Chondrocyte (in vitro differentiated cells): ENCODE results near the gene ANXA9. TPM values are rescaled to one million over a fixed set of nuclear protein-coding genes. Genes with fewer than 3 reads are reported as not detected.

ENCODE experiments used
- DNase-seq: peaks from one replicate; pipeline ENCODE4 v3.0.0; 2021; ENCODE audit warnings: mixed read lengths, low spot score
- H3K27ac Mint-ChIP-seq: one replicate; pipeline ENCODE4 v1.8.0; 2021; ENCODE audit warnings: mild to moderate bottlenecking, moderate library complexity, mixed read lengths; ENCODE audit not compliant: unreplicated experiment
- H3K27me3 Mint-ChIP-seq: 2 replicates; pipeline ENCODE4 v1.8.0; 2021; ENCODE audit warnings: low read depth, mixed read lengths
- H3K36me3 Mint-ChIP-seq: 2 replicates; pipeline ENCODE4 v1.8.0; 2021; ENCODE audit warnings: low read depth, mixed read lengths
- H3K4me1 Mint-ChIP-seq: 2 replicates; pipeline ENCODE4 v1.8.0; 2021; ENCODE audit warnings: low read depth, mild to moderate bottlenecking, mixed read lengths
- H3K4me3 Mint-ChIP-seq: one replicate; pipeline ENCODE4 v1.8.0; 2021; ENCODE audit warnings: mild to moderate bottlenecking, moderate library complexity, mixed read lengths; ENCODE audit not compliant: unreplicated experiment
- H3K9me3 Mint-ChIP-seq: 2 replicates; pipeline ENCODE4 v1.8.0; 2021; ENCODE audit warnings: low read depth, mixed read lengths
- total RNA-seq: library from RNA; stranded (reverse); gene quantifications from 3 replicates; pipeline ENCODE4 v1.2.1, GENCODE V29; 2021
- TF ChIP-seq, protein P1 (sequence below): fragments of 200-600 bp; sonication (generic); IDR thresholded peaks from 2 replicates; pipeline ENCODE4 v1.5.0; 2021; ENCODE audit warnings: antibody characterized with exemption, mild to moderate bottlenecking, moderate library complexity

Gene ANXA9
- total RNA-seq, 1 donor from 2014 or later, result not detected

DNA sequence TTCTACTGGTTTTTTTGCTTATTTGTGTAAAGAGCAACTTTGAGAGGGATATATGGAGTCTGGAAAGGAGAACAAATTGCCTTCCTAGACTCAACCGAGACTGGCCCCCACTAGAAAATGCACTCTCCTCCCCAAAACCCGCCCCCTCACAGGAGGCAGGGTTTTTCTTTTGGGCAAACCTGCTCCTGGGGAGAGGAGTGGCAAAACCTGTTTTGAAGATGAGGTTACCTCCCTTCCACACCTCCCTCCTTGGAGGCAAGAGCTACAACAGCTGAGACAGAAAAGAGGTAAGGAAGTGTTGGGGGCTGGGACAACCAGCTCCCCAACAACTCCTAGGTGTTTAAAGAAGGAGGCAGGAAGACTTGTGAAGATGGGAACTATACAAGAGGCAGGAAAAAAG is 54.3 kb downstream of the ANXA9 start, which contains the start of gene BNIPL:
TSS of gene BNIPL (plus strand) at position 231 of the 400 bp plus-strand sequence. CDS start at position 371, 140 bp downstream.
- Mint-ChIP-seq H3K4me3 (no peak within 1 kb of the TSS), H3K4me1 (no peaks in the 10 kb centered on the region), H3K9me3 (no peaks in the 10 kb centered on the region), H3K27me3 (no peaks in the 10 kb centered on the region), H3K27ac (peak within 1 kb of the TSS; percentile 36), H3K36me3 (peaks cover 18% of the 10 kb centered on the region)
- TF ChIP-seq, protein P1, sequence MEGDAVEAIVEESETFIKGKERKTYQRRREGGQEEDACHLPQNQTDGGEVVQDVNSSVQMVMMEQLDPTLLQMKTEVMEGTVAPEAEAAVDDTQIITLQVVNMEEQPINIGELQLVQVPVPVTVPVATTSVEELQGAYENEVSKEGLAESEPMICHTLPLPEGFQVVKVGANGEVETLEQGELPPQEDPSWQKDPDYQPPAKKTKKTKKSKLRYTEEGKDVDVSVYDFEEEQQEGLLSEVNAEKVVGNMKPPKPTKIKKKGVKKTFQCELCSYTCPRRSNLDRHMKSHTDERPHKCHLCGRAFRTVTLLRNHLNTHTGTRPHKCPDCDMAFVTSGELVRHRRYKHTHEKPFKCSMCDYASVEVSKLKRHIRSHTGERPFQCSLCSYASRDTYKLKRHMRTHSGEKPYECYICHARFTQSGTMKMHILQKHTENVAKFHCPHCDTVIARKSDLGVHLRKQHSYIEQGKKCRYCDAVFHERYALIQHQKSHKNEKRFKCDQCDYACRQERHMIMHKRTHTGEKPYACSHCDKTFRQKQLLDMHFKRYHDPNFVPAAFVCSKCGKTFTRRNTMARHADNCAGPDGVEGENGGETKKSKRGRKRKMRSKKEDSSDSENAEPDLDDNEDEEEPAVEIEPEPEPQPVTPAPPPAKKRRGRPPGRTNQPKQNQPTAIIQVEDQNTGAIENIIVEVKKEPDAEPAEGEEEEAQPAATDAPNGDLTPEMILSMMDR, result no peak
- DNase-seq, result no peak

DNA sequence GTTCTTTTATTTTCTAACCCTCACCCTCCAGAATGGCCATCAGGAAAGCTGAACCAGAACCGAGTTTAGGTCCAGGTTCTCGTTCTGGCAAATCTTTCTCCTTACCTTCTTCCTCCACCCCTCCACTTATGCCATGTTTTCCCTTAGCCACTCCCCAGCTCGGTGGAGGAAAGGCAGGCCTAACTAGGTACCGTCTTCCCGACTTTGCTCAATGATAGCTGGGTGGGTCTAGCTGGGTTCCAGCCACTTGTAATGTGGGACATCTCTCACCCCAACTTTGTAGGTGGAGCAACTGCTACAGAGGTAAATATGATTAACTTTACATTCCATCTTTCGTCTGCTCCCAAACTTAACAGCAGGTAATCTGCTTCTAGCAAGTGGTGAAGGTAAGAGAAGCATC is 54.9 kb downstream of the ANXA9 start:
- peaks cover 18% of the 10 kb centered on the region for H3K36me3 Mint-ChIP-seq
- TF ChIP-seq, protein P1, result no peak
- H3K27ac Mint-ChIP-seq, result no peak overlapping the region
- H3K4me3 Mint-ChIP-seq, result no peak overlapping the region
- no peak for DNase-seq
- no peaks in the 10 kb centered on the region for H3K9me3 Mint-ChIP-seq
- H3K27me3 Mint-ChIP-seq, result no peaks in the 10 kb centered on the region
- H3K4me1 Mint-ChIP-seq, result no peaks in the 10 kb centered on the region

DNA sequence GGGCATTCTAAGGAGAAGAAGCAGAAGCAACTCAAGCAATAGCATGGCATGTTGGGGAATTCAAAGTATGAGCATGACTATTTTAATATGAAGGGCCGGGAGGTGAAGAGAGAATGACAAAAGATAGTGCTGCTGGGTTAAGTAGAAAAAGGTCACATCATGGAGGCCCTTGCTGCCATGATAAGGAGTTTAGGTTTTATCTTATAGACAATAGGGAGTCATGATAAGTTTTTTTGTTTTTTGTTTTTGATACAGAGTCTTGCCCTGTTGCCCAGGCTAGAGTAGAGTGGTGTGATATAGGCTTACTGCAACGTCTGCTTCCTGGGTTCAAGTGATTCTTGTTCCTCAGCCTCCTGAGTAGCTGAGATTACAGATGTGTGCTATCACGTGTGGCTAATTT is 57.4 kb downstream of the ANXA9 start:
- H3K27ac Mint-ChIP-seq, result no peak overlapping the region
- H3K4me1 Mint-ChIP-seq, result no peaks in the 10 kb centered on the region
- no peak for DNase-seq
- H3K36me3 Mint-ChIP-seq, result peaks cover 14% of the 10 kb centered on the region
- H3K4me3 Mint-ChIP-seq, result no peak overlapping the region
- no peaks in the 10 kb centered on the region for H3K9me3 Mint-ChIP-seq
- TF ChIP-seq, protein P1, result no peak
- H3K27me3 Mint-ChIP-seq, result no peaks in the 10 kb centered on the region

DNA sequence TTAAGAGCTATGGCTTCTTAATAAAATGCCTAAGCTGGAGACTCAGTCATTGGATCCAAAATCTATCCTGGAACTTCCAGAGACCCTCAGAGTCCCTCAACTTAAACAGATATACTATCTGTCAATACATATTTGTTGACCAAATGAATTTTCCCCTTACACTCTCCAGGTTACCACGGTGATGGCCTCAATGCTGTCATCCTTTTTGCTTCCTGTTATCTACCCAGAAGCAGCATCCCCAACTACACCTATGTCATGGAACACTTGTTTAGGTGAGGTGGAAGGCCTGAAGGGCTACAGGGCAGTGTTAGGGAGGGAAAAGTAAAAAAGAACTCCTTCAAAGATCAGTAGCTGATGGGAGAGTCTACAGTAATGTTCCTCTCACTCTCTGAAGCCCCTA is 61.1 kb downstream of the ANXA9 start:
- no peak for DNase-seq
- Mint-ChIP-seq H3K27me3 (no peaks in the 10 kb centered on the region), H3K27ac (no peak overlapping the region), H3K9me3 (no peaks in the 10 kb centered on the region), H3K4me1 (peaks cover 4% of the 10 kb centered on the region), H3K4me3 (no peak overlapping the region), H3K36me3 (peaks cover 8% of the 10 kb centered on the region)
- TF ChIP-seq, protein P1, result no peak

Other genes starting within 250 kb of the ANXA9 start
- 0.79 to 1.5 TPM (median 1.4 TPM) in 3 replicates for gene CTSS, start 216.5 kb upstream of the ANXA9 start, total RNA-seq
- 4.9 to 12.4 TPM (median 4.9 TPM) in 3 replicates for gene CTSK, start 174.0 kb upstream of the ANXA9 start, total RNA-seq
- gene ARNT, start 105.7 kb upstream of the ANXA9 start, total RNA-seq, result 32.6 to 33.3 TPM (median 32.9 TPM) in 3 replicates
- gene CTXND2, start 95.2 kb upstream of the ANXA9 start, total RNA-seq, result not detected in 3 replicates
- gene SETDB1, start 55.9 kb upstream of the ANXA9 start, total RNA-seq, result 35.0 to 44.1 TPM (median 35.9 TPM) in 3 replicates
- 199 to 223 TPM (median 217 TPM) in 3 replicates for gene CERS2, start 7.5 kb upstream of the ANXA9 start, total RNA-seq
- 12.5 to 18.2 TPM (median 14.8 TPM) in 3 replicates for gene MINDY1, start 24.6 kb downstream of the ANXA9 start, total RNA-seq
- 14.1 to 15.4 TPM (median 15.3 TPM) in 3 replicates for gene PRUNE1, start 26.2 kb downstream of the ANXA9 start, total RNA-seq
- gene BNIPL, start 54.3 kb downstream of the ANXA9 start, total RNA-seq, result 0.36 to 0.63 TPM (median 0.62 TPM) in 3 replicates
- 2.8 to 5.9 TPM (median 3.1 TPM) in 3 replicates for gene C1orf56, start 65.5 kb downstream of the ANXA9 start, total RNA-seq
- 60.1 to 76.7 TPM (median 76.6 TPM) in 3 replicates for gene CDC42SE1, start 77.3 kb downstream of the ANXA9 start, total RNA-seq
- 42.8 to 49.9 TPM (median 42.8 TPM) in 3 replicates for gene MLLT11, start 78.1 kb downstream of the ANXA9 start, total RNA-seq
- 7.8 to 11.7 TPM (median 8.2 TPM) in 3 replicates for gene GABPB2, start 88.5 kb downstream of the ANXA9 start, total RNA-seq
- 7.0 to 9.2 TPM (median 8.9 TPM) in 3 replicates for gene SEMA6C, start 164.3 kb downstream of the ANXA9 start, total RNA-seq
- not detected in 3 replicates for gene TNFAIP8L2, start 174.4 kb downstream of the ANXA9 start, total RNA-seq
- gene LYSMD1, start 183.6 kb downstream of the ANXA9 start, total RNA-seq, result 9.3 to 10.0 TPM (median 9.9 TPM) in 3 replicates
- gene SCNM1, start 183.9 kb downstream of the ANXA9 start, total RNA-seq, result 39.6 to 44.3 TPM (median 40.7 TPM) in 3 replicates
- gene TMOD4, start 193.7 kb downstream of the ANXA9 start, total RNA-seq, result 0.60 to 1.9 TPM in 2 of 3 replicates, not detected in the other
- gene VPS72, start 207.9 kb downstream of the ANXA9 start, total RNA-seq, result 40.4 to 70.5 TPM (median 64.0 TPM) in 3 replicates
- 72.8 to 89.9 TPM (median 80.0 TPM) in 3 replicates for gene PIP5K1A, start 216.3 kb downstream of the ANXA9 start, total RNA-seq